Transverse colon (tissue), 4 donors: ENCODE measurements around the gene NXPE3. TPM values are rescaled to one million over a fixed set of nuclear protein-coding genes. Genes with fewer than 3 reads are reported as not detected.
"Not testable (repeated sequence)": the region's sequence is repeated elsewhere in the genome, so short reads cannot be mapped to it uniquely, and the experiment has no call there.

Experiments used
- DNase-seq: peaks from one replicate; pipeline ENCODE4 v3.0.0-alpha.2; 2019
- H3K27ac ChIP-seq, 4 donors: fragments of 200-600 bp; sonication (generic); 2 replicates each; pipeline ENCODE4 v1.5.1; 2016 to 2018; ENCODE audit warnings: inconsistent platforms in 4 of 4
- H3K27me3 ChIP-seq: fragments of 200-600 bp; sonication (generic); 2 replicates; pipeline ENCODE4 v1.5.1; 2017; ENCODE audit warnings: inconsistent platforms
- H3K36me3 ChIP-seq, 4 donors: fragments of 200-600 bp; sonication (generic); 2 replicates each; pipeline ENCODE4 v1.5.1; 2017 to 2019; ENCODE audit warnings: inconsistent platforms in 4 of 4
- H3K4me1 ChIP-seq, 4 donors: fragments of 200-600 bp; sonication (generic); 2 replicates each; pipeline ENCODE4 v1.5.1; 2017 to 2020; ENCODE audit warnings: inconsistent platforms in 4 of 4
- H3K4me3 ChIP-seq, 4 donors: fragments of 200-600 bp; sonication (generic); 1 replicate in 1 of 4; 2 replicates in 3 of 4; pipeline versions ENCODE4 v1.5.1 to v1.6.1; 2017 to 2019; ENCODE audit warnings: inconsistent platforms in 4 of 4
- H3K9me3 ChIP-seq, 2 donors: fragments of 200-600 bp; sonication (generic); 2 replicates each; pipeline ENCODE4 v1.5.1; 2017 to 2019; ENCODE audit warnings: inconsistent platforms in 2 of 2
- EP300 ChIP-seq: sonication (generic); formaldehyde crosslinking; IDR thresholded peaks from one replicate; pipeline ENCODE4 v1.6.1; 2017; ENCODE audit warnings: antibody characterized with exemption, low read depth
- POLR2A ChIP-seq: fragments of 450-650 bp; IDR thresholded peaks from one replicate; pipeline ENCODE4 v1.6.1; 2016; ENCODE audit warnings: antibody characterized with exemption, mild to moderate bottlenecking, moderate library complexity
- POLR2AphosphoS5 ChIP-seq, 3 donors: sonication (generic); formaldehyde crosslinking; IDR thresholded peaks; one replicate each; pipeline ENCODE4 v1.6.1; 2016; ENCODE audit warnings: antibody characterized with exemption in 3 of 3
- WGBS, 2 donors: methylation state at CpG; one replicate each; pipeline ENCODE4 v1.1.5; 2018; ENCODE audit warnings: low coverage in 1 of 2; 5-methylcytosine and 5-hydroxymethylcytosine counted together
- in situ Hi-C, 4 donors: fragments of 200-750 bp; cut with MboI; loops; one replicate each; pipeline versions ENCODE4 v1.15.0 to v1.15.1; 2017; ENCODE audit warnings: low sequenced_read_pairs in 3 of 4, low pct_ligation_motif_present in 1 of 4, low pct_unique_long_range_greater_than_20kb in 1 of 4
- intact Hi-C: fragments of 100-400 bp; cut with DNase I; formaldehyde crosslinking; loops from one replicate; pipeline ENCODE4 v1.15.1; 2023; ENCODE audit warnings: low total_unique reads
- total RNA-seq, 4 donors: library from RNA; depleted of rRNA; stranded (reverse); fragments of >200 nt; gene quantifications; one replicate each; pipeline ENCODE4 v1.1.0, GENCODE V29; 2016
- TF ChIP-seq, protein P1 (sequence below), 5 experiments: fragments of 200-600 bp in 3 of 5; fragments of 450-650 bp in 2 of 5; sonication (generic) in 3 of 5; IDR thresholded peaks; 1 replicate in 2 of 5; 2 replicates in 3 of 5; pipeline ENCODE4 v1.5.1; 2016 to 2017; ENCODE audit warnings: antibody characterized with exemption in 5 of 5, inconsistent platforms in 3 of 5, mild to moderate bottlenecking in 2 of 5, moderate library complexity in 1 of 5

The NXPE3 gene
- total RNA-seq, 4 donors from 2014 or later = 2.2 to 8.1 (median 2.9) TPM

- intact Hi-C loops (no loop called here), in situ Hi-C loops (no loop called here)
- WGBS, 2 donors = 67 to 76% methylated on average over 3 of the region's 3 CpGs
- peak overlapping the region in 1 of 4 donors; percentile 13 for H3K27ac ChIP-seq
- H3K36me3 ChIP-seq = peaks cover 2 to 45% (median 24%) of the 10 kb centered on the region in 4 donors
- no peaks in the 10 kb centered on the region for H3K9me3 ChIP-seq
- H3K4me3 ChIP-seq = no peak overlapping the region
- DNase-seq = no peak
- peaks cover 1 to 19% (median 5%) of the 10 kb centered on the region in 4 donors for H3K4me1 ChIP-seq
- TF ChIP-seq, protein P1, sequence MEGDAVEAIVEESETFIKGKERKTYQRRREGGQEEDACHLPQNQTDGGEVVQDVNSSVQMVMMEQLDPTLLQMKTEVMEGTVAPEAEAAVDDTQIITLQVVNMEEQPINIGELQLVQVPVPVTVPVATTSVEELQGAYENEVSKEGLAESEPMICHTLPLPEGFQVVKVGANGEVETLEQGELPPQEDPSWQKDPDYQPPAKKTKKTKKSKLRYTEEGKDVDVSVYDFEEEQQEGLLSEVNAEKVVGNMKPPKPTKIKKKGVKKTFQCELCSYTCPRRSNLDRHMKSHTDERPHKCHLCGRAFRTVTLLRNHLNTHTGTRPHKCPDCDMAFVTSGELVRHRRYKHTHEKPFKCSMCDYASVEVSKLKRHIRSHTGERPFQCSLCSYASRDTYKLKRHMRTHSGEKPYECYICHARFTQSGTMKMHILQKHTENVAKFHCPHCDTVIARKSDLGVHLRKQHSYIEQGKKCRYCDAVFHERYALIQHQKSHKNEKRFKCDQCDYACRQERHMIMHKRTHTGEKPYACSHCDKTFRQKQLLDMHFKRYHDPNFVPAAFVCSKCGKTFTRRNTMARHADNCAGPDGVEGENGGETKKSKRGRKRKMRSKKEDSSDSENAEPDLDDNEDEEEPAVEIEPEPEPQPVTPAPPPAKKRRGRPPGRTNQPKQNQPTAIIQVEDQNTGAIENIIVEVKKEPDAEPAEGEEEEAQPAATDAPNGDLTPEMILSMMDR (IDR thresholded peaks at IDR 0.05) = no peak
- TF ChIP-seq EP300 = no peak
- TF ChIP-seq POLR2A = no peak
- peak in 2 of 3 donors; percentile 8 to 10 for TF ChIP-seq POLR2AphosphoS5 (IDR thresholded peaks at IDR 0.05)
- H3K27me3 ChIP-seq = no peaks in the 10 kb centered on the region
These were observed 82.3 kb downstream of the NXPE3 start for GRCh38 chr3:101861212-101861788.

- Histone ChIP-seq H3K36me3 (peaks cover 2 to 39% (median 21%) of the 10 kb centered on the region in 4 donors), H3K4me1 (peaks cover 0 to 13% (median 4%) of the 10 kb centered on the region in 4 donors), H3K9me3 (no peaks in the 10 kb centered on the region), H3K27me3 (no peaks in the 10 kb centered on the region), H3K4me3 (no peak overlapping the region), H3K27ac (peak overlapping the region in 1 of 4 donors; percentile 13)
- intact Hi-C loops = no loop called here
- in situ Hi-C loops = no loop called here
- no peak for TF ChIP-seq POLR2A
- TF ChIP-seq EP300 = no peak
- TF ChIP-seq POLR2AphosphoS5 (IDR thresholded peaks at IDR 0.05) = no peak
- TF ChIP-seq, protein P1 (IDR thresholded peaks at IDR 0.05) = no peak
- 73 to 88% methylated on average over 3 to 5 of the region's 5 CpGs for WGBS, 2 donors
- no peak for DNase-seq
These were observed 82.9 kb downstream of the NXPE3 start for GRCh38 chr3:101861789-101862415.

GRCh38 chr3:101862416-101863165, 83.6 kb downstream of the NXPE3 start:
- Histone ChIP-seq H3K4me3 (no peak overlapping the region), H3K36me3 (peaks cover 2 to 32% (median 18%) of the 10 kb centered on the region in 4 donors), H3K9me3 (no peaks in the 10 kb centered on the region), H3K4me1 (peaks cover 0 to 11% (median 3%) of the 10 kb centered on the region in 4 donors), H3K27me3 (no peaks in the 10 kb centered on the region), H3K27ac (no peak overlapping the region)
- in situ Hi-C loops (no loop called here), intact Hi-C loops (no loop called here)
- no peak for DNase-seq
- 66 to 77% methylated on average over 3 of the region's 3 CpGs for WGBS, 2 donors
- TF ChIP-seq POLR2A (no peak), POLR2AphosphoS5 (IDR thresholded peaks at IDR 0.05) (peak in 2 of 3 donors; percentile 4 to 12)

- H3K9me3 ChIP-seq, H3K36me3 ChIP-seq, intact Hi-C loops, H3K27me3 ChIP-seq, H3K4me3 ChIP-seq, in situ Hi-C loops, DNase-seq, H3K27ac ChIP-seq: not testable (repeated sequence)
- H3K4me1 ChIP-seq = peaks cover 0 to 19% (median 11%) of the 10 kb centered on the region in 4 donors
- WGBS, 2 donors = 95 to 96% methylated on average over 6 to 7 of the region's 7 CpGs
These were observed 85.9 kb downstream of the NXPE3 start for GRCh38 chr3:101864926-101865325.
